ENCODE data around the gene SLC12A2. TPM values are rescaled to one million over a fixed set of nuclear protein-coding genes. Genes with fewer than 3 reads are reported as not detected.

Gene SLC12A2
- total RNA-seq, 2 experiments from 2014 or later = 13.7 to 16.4 TPM

- no peak for DNase-seq
- TF ChIP-seq CTCF (IDR thresholded peaks at IDR 0.05) = no peak
- Histone ChIP-seq H3K4me3 (ENCODE audit: low read length) (no peak overlapping the region), H3K27ac (ENCODE audit: low read depth in 1 of 2, low read length in 2 of 2) (no peak overlapping the region), H3K4me1 (ENCODE audit: insufficient read depth, low read length) (no peaks in the 10 kb centered on the region), H3K36me3 (ENCODE audit: insufficient read depth, low read length) (peaks cover 10% of the 10 kb centered on the region), H3K27me3 (ENCODE audit: control insufficient read depth in 1 of 2, insufficient read depth in 2 of 2, low read length in 2 of 2) (no peaks in the 10 kb centered on the region), H3K9me3 (ENCODE audit: control insufficient read depth in 1 of 2, insufficient read depth in 1 of 2, low read length in 2 of 2) (no peaks in the 10 kb centered on the region)
- no peaks in the 10 kb centered on the region for H3K9me3 Mint-ChIP-seq
- H3K27me3 Mint-ChIP-seq = no peaks in the 10 kb centered on the region
- POLR2A ChIA-PET = no interaction called here
- no peak for ATAC-seq (ENCODE audit: poor library complexity)
- H3K27ac Mint-ChIP-seq = no peak overlapping the region
- H3K4me1 Mint-ChIP-seq (ENCODE audit: low read depth) = no peaks in the 10 kb centered on the region
- CTCF ChIA-PET = no interaction called here
- H3K36me3 Mint-ChIP-seq (ENCODE audit: low read depth) = peaks cover 94% of the 10 kb centered on the region
- H3K4me3 Mint-ChIP-seq = no peak overlapping the region
- intact Hi-C loops (cut with DNase I, micrococcal nuclease) = no loop called here
These were observed 74.8 kb downstream of the SLC12A2 start for GRCh38 chr5:128158342-128158741.

- Histone ChIP-seq H3K27me3 (ENCODE audit: control insufficient read depth in 1 of 2, insufficient read depth in 2 of 2, low read length in 2 of 2) (no peaks in the 10 kb centered on the region), H3K36me3 (ENCODE audit: insufficient read depth, low read length) (no peaks in the 10 kb centered on the region), H3K27ac (ENCODE audit: low read depth in 1 of 2, low read length in 2 of 2) (no peak overlapping the region), H3K4me3 (ENCODE audit: low read length) (no peak overlapping the region), H3K9me3 (ENCODE audit: control insufficient read depth in 1 of 2, insufficient read depth in 1 of 2, low read length in 2 of 2) (no peaks in the 10 kb centered on the region), H3K4me1 (ENCODE audit: insufficient read depth, low read length) (no peaks in the 10 kb centered on the region)
- intact Hi-C loops (cut with DNase I, micrococcal nuclease) = no loop called here
- Mint-ChIP-seq H3K27ac (no peak overlapping the region), H3K4me1 (ENCODE audit: low read depth) (no peaks in the 10 kb centered on the region), H3K27me3 (no peaks in the 10 kb centered on the region), H3K9me3 (no peaks in the 10 kb centered on the region), H3K4me3 (no peak overlapping the region), H3K36me3 (ENCODE audit: low read depth) (peaks cover 68% of the 10 kb centered on the region)
- ChIA-PET CTCF (no interaction called here), POLR2A (interaction anchor here (0.9 kb wide), 1 partner anchor 93 kb away, joined by 4 read pairs; no protein-coding TSS in a partner anchor)
- no peak for ATAC-seq (ENCODE audit: poor library complexity)
- TF ChIP-seq CTCF (IDR thresholded peaks at IDR 0.05) = no peak
- DNase-seq = no peak
These were observed 80.4 kb downstream of the SLC12A2 start for GRCh38 chr5:128163991-128164390.

GRCh38 chr5:128169401-128170017 lies 85.9 kb downstream of the SLC12A2 start:
- intact Hi-C loops (cut with DNase I, micrococcal nuclease) = no loop called here
- H3K4me3 ChIP-seq (ENCODE audit: low read length) = no peak overlapping the region
- TF ChIP-seq CTCF (IDR thresholded peaks at IDR 0.05) = no peak
- no peaks in the 10 kb centered on the region for H3K36me3 ChIP-seq (ENCODE audit: insufficient read depth, low read length)
- DNase-seq = no peak
- Mint-ChIP-seq H3K9me3 (no peaks in the 10 kb centered on the region), H3K27ac (no peak overlapping the region), H3K36me3 (ENCODE audit: low read depth) (peaks cover 47% of the 10 kb centered on the region), H3K27me3 (no peaks in the 10 kb centered on the region), H3K4me3 (no peak overlapping the region), H3K4me1 (ENCODE audit: low read depth) (no peaks in the 10 kb centered on the region)
- no peak overlapping the region for H3K27ac ChIP-seq (ENCODE audit: low read depth in 1 of 2, low read length in 2 of 2)
- ChIA-PET CTCF (no interaction called here), POLR2A (no interaction called here)
- H3K4me1 ChIP-seq (ENCODE audit: insufficient read depth, low read length) = no peaks in the 10 kb centered on the region
- no peak for ATAC-seq (ENCODE audit: poor library complexity)
- no peaks in the 10 kb centered on the region for H3K27me3 ChIP-seq (ENCODE audit: control insufficient read depth in 1 of 2, insufficient read depth in 2 of 2, low read length in 2 of 2)
- no peaks in the 10 kb centered on the region for H3K9me3 ChIP-seq (ENCODE audit: control insufficient read depth in 1 of 2, insufficient read depth in 1 of 2, low read length in 2 of 2)

Measured in CD4-positive, alpha-beta T cell (primary cell).